SHP77 treated with DMSO at 0.1 percent for 48 hours (cell line): Measurements from ENCODE around the gene CACNG5.

ENCODE experiments used
- DNase-seq: peaks from one replicate; lab custom pipeline; 2025; lab: John Stamatoyannopoulos, UW

The CACNG5 gene

DNA sequence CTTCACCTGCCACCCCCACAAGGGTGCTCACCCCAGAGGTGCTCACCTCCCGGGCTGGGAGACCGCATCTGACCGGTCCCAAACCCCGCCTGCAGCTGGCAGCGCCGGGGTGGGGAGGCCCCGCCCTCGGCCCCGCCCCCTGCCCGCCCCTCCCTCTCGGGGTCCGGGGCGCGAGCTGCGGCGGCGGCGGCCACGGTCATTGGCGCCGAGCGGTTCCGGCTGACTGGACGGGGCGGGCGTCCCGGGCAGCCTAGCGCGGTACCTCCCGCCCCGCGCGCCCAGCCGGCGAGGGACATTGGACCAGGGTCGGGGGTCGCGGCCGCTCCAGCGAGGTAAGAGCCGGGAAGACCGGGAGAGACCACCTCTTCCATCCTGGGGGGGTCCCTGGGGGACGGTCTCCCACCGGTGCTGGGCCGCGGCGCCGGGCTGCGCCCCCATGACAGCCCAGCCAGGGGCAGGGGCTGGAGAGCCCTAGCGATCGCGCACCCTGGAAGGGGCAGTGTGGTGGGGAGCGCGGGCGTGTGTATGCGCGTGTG is at the start of gene CACNG5:
Gene CACNG5, plus strand, starts transcription at position 199 of the 536 bp plus-strand sequence. CDS start 42,216 bp downstream, outside the sequence.
- DNase-seq: no peak

DNA sequence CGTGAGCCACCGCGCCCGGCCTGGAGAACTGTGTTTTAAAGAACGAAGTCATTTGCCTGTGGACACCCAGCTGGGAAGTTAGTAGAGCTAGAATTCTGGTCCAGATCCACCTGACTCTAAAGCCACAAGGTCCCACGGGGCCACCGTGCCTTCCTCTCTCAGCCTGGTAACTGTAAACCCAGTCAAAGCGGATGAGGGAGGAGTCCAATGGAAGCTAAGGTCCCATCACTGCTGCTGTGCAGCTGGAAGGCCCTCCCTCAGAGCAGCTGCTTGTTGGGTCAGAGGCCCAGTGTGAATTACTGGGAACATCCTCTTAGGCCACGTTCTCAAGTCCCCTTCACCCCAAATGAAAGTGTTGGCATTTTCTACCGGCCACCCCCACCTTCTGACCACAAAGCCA is 48.8 kb upstream of the CACNG5 start:
- no peak for DNase-seq

DNA sequence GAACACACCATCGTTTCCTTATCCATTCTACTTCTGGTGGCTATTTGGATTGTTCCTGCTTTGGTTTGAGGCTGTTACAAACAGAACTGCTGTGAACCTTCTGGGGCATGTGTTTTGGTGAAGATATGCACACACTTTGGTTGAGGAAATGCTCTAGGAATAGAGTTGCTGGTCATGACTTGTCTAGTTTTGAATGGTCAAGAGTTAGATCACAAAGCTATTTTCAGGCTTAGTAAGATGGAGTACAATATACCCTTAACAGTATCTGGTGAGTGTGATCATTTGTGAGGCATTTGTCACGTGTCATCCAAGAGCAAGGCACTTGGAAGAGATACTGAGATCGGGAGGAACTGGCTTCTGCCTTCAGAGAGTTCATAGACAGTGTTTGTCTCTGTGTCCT is 47.0 kb upstream of the CACNG5 start:
- DNase-seq: no peak

DNA sequence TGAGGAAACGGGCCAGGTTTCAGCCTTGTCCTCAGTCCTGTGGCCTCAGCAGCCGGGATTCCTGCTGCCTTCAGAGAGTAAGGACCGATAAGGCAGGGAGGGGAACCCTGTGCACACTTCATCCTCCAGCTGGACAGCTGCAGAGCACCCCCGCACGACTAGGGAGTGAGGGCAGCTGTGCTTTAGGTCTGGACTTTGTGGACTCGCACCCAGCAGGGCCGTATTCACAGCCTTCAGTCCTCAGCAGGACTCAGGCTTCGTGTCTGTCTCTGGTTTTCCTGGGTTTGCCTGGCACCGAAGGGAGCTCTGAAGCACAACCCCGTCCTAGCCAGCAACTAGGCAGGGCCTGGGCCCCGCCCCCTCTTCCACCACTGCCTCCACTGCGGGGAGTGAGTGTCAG is 45.8 kb upstream of the CACNG5 start:
- no peak for DNase-seq

DNA sequence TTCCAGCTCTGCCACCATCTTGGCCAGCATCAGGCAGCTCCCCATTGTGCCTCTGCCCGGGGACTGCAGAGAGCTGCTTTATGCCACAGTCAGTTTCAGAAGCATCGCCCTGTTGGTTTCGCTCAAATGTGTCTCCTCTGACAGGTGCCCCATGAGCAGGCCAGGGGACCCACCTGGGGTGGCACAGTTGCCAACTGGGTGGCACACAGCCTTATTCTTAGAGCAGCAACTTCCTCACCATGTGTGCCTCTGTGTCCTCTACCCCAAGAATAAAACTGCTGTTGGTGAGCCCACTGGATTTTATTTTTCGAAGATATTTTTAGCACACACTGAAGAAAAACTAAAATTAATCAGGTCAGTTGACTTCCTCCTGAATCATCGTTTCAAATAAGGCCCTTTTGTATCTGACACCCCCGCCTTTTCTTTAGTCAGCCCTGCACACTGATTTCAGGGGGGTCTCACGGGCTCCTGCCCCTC is 44.9 kb upstream of the CACNG5 start:
- DNase-seq: no peak

DNA sequence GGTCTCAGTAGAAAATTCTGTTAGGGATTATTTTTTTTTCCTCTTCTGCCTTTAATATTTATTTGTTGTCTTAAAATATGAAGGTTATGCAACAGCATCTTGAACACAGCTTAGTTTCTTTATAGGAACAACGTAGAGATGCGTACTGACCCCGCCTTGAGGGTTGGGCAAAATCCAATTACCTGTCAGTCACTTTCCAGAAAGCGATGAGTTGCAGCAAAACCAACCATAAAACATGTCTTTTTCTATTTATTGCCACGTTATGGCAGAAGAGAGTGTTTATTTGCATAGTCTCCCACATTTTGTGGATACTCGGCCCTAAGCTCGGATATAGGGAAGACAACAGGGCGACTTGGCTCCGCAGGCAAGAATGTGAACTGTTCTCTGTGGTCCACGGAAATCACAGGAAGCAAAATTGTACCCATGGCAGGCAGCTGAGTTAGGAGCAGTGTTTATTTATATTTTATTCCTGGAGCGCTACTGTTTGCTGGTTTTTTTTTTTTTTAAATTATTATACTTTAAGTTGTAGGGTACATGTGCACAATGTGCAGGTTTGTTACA is 44.3 kb upstream of the CACNG5 start:
- DNase-seq: no peak

- DNase-seq: peak; percentile 34
These were observed 43.6 kb upstream of the CACNG5 start for GRCh38 chr17:66791347-66791746.

GRCh38 chr17:66793814-66794213 is 41.1 kb upstream of the CACNG5 start:
- DNase-seq: no peak

DNA sequence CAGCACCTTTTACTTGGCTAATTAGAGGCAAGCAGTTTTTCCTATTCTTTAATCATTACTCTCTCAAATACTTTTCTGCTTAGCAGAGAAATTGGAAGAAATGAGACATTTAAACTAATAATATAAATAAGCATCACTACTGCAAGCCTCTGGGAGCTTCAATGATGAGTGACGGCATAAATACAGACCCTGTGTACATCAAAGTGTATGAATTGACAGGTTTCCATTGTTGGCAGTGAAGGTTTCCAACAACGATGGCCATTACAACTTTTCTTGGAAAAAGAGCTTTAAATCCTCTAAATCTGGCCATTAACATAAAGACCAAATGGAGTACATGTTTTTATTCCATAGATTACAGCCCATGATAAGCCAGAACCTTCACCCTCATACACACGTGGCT is 39.4 kb upstream of the CACNG5 start:
- no peak for DNase-seq

DNA sequence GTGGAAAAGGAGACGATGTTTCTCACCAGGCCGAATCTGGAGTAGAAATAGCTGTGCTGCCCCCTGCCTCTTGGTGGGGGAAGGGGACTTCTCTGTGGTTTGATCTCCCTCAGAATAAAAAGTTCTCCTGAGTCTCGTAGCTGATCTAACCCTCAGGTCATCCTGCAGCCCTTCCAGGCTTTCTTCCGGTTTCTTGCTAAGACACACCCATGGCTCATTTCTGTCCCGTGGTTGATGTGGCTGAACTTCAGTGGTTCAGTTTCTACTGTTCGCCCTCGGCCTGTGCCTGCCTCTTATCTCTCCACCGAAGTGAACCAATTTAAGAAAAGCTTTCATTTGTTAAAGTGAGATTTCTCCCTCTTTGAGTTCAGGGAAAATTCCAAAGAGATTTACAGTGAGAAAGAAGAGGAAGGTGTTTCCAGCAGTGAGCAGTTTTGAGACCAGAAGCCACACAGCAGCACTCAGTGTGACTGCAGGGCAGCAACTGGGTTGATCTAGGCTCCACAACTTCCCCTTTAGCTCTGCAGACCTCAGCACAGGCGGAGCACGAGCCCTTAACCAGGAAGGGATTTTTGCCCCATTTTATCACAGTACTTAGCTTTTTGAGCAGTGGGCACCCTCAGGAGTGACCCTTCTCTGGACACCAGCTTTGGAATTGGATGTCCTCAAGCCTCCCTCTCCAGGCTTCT is 34.9 kb upstream of the CACNG5 start:
- no peak for DNase-seq

GRCh38 chr17:66803474-66803951 is 31.4 kb upstream of the CACNG5 start:
- DNase-seq: no peak

DNA sequence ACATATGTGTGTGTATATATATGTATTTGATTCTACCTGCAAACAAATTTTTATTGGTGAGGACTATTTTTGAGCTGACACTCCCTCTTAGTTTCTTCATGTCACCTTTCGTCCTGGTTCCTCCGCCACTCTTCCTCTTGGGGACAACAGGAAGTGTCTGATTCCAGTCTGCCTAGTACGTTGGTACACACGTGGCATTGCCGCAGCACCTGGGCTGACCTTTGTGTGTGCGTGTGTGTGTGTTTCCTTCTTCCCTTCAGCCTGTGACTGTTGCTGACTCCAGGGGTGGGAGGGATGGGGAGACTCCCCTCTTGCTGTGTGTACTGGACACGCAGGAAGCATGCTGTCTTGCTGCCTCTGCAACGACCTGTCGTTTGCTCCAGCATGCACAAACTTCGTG is 29.4 kb upstream of the CACNG5 start:
- DNase-seq: no peak

GRCh38 chr17:66807182-66807581 is 27.7 kb upstream of the CACNG5 start:
- DNase-seq: peak; percentile 33

DNA sequence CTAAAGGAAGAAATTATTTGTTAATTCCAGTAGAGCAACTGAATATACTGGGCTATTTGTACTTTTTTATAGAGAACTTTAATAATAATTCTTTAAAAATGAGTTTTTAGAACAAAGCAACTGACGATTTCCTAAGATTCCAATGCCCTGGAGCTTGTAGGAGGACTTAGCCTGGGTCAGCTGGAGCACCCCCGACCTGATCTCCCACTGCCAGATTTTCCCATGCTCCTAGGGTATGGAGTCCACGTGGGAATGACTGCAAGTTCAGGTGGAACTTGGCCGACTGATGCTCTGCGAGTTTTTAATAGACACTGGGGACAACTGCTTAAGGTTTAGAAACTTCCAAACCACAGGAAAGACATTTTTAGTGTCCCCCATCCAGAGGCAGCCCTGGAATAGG is 25.5 kb upstream of the CACNG5 start:
- no peak for DNase-seq

GRCh38 chr17:66810951-66811682 is 23.8 kb upstream of the CACNG5 start:
- no peak for DNase-seq

- DNase-seq: no peak
These were observed 23.2 kb upstream of the CACNG5 start for GRCh38 chr17:66811683-66812054.

GRCh38 chr17:66812571-66812970 is 22.3 kb upstream of the CACNG5 start:
- DNase-seq: no peak

GRCh38 chr17:66813296-66813695 is 21.6 kb upstream of the CACNG5 start:
- DNase-seq: no peak

GRCh38 chr17:66814026-66814425 is 20.9 kb upstream of the CACNG5 start:
- no peak for DNase-seq

DNA sequence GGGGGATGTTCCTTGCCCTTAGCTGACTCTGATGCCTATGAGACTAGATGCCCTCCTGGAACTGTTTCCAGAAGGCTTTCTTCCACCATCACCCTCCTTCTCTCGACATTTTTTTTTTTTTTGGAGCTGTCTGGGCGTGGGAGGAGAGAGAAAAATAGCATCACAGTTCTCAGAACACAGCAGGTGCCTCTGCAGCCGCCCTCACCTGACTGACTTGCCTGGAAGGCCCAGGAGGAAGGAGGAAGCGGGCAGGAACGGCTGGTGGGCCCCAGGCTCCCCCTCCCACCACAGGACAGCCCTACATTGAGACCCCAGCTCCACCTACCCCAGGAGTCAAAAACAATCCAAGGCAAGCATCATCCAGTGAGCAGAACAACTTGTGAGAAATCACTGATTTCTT is 20.3 kb upstream of the CACNG5 start:
- DNase-seq: no peak

DNA sequence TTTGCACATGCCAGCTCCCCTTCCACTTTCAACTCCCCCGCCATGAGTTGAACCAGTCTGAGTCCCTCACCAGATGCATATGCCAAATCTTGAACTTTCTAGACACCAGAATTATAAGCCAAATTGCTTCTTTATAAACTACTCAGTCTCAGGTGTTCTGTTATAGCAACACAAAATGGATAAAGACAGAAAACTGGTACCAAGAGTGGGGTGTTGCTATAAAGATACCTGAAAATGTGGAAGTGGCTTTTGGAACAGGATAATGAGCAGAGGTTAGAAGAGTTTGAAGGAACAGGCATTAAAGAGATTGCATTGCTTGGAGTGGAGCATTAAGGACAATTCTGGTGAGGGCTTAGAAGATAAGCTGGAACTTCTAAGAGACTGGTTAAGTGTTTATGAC is 17.2 kb upstream of the CACNG5 start:
- no peak for DNase-seq

DNA sequence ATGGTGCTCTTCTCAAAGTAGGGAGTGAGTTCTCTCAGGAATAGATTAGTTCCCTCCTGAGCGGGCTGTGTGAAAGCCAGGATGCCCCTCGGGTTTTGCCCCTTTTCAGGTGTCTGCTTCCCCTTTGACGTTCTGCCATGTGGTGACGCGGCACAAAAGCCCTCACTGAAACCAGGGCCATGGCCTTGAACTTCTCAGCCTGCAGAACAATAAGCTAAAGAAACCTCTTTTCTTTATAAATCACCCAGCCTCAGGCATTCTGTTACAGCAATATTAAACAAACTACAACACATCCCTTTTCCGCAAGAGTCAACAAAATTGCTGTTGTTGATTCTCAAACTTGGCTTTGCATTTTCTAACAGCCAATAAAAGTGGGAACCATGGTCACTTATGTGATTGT is 15.5 kb upstream of the CACNG5 start:
- DNase-seq: no peak

GRCh38 chr17:66822009-66822408 is 12.9 kb upstream of the CACNG5 start:
- no peak for DNase-seq
